Suprapubic skin (tissue), 4 donors: ENCODE results near the gene CCDC110. TPM values are rescaled to one million over a fixed set of nuclear protein-coding genes. Genes with fewer than 3 reads are reported as not detected.

Experiments
- DNase-seq, 2 donors: peaks; one replicate each; pipeline ENCODE4 v3.0.0-alpha.2; 2019; ENCODE audit warnings: low spot score in 2 of 2
- H3K27ac ChIP-seq: fragments of 200-600 bp; sonication (generic); one replicate; pipeline ENCODE4 v1.5.1; 2019
- H3K27me3 ChIP-seq: fragments of 200-600 bp; sonication (generic); one replicate; pipeline ENCODE4 v1.5.1; 2019
- H3K36me3 ChIP-seq: fragments of 200-600 bp; sonication (generic); one replicate; pipeline ENCODE4 v1.5.1; 2019
- H3K4me1 ChIP-seq: fragments of 200-600 bp; sonication (generic); one replicate; pipeline ENCODE4 v1.5.1; 2019
- H3K4me3 ChIP-seq: fragments of 200-600 bp; sonication (generic); one replicate; pipeline ENCODE4 v1.5.1; 2019; ENCODE audit warnings: mild to moderate bottlenecking
- H3K9me3 ChIP-seq: fragments of 200-600 bp; sonication (generic); one replicate; pipeline ENCODE4 v1.5.1; 2019
- CTCF ChIP-seq, 2 donors: fragments of 200-600 bp in 1 of 2; fragments of 450-650 bp in 1 of 2; sonication (generic) in 1 of 2; IDR thresholded peaks; one replicate each; pipeline ENCODE4 v1.5.1; 2016 to 2019; ENCODE audit warnings: antibody characterized with exemption in 2 of 2, mild to moderate bottlenecking in 1 of 2, moderate library complexity in 1 of 2
- EP300 ChIP-seq: sonication (generic); formaldehyde crosslinking; IDR thresholded peaks from one replicate; pipeline ENCODE4 v1.6.1; 2017; ENCODE audit warnings: antibody characterized with exemption
- POLR2A ChIP-seq, 2 donors: fragments of 450-650 bp; IDR thresholded peaks; one replicate each; pipeline ENCODE4 v1.6.1; 2017; ENCODE audit warnings: antibody characterized with exemption in 2 of 2, mild to moderate bottlenecking in 2 of 2, moderate library complexity in 2 of 2
- POLR2AphosphoS5 ChIP-seq, 3 donors: sonication (generic); formaldehyde crosslinking; IDR thresholded peaks; one replicate each; pipeline ENCODE4 v1.6.1; 2017; ENCODE audit warnings: antibody characterized with exemption in 3 of 3
- WGBS: methylation state at CpG from one replicate; pipeline ENCODE4 v1.1.5; 2018; 5-methylcytosine and 5-hydroxymethylcytosine counted together
- total RNA-seq, 4 donors: library from RNA; depleted of rRNA; stranded (reverse); fragments of >200 nt; gene quantifications; one replicate each; pipeline ENCODE4 v1.1.0, GENCODE V29; 2016

The CCDC110 gene
- total RNA-seq = 1 to 10 TPM in 1 of 4 donors, under 1 TPM in 2, not detected in 1; 0.60 to 1.5 (median 0.97) TPM

DNA sequence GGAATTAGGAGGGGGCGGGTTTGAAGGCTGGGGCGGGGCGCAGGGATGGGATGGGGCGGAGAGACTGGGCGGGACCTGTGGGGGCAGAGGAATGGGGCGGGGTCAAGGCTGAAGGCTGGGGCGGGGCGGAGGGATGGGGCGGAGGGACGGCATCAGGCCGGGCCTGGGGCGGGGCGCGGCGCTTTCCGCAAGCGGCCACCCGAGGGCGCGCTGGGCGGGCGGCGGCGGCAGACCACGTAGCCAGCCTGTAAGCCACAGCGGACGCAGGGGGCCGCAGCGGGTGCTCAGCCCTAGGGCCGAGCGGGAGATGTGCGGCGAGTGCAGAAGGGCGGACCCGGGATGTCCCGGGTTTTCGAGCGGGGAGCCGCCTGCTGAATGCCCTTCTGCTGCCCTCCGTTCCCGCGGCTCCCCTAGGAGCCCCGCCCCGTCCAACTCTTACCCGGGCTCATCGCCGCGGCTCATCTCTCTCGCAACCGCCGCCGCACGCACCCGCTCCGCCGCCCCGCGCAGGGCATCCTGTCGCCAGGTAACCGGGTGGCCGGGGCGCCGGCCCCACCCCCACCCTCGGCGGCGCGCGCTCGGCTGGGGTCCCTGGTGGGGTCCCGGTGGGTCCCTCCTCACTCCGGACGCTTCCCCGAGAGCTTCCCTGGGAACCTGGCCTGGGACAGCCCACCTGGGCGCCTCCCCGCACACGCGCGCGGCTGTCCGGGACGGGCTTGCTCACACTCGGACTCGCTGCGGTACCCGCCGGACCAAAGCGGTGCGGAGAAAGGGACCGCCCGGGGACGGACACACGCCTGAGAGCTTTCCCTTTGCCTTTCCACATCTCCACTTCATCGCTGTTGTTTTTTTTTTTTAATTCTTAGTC lies at the start of gene CCDC110:
Gene CCDC110, minus strand, starts transcription at position 499 of the 868 bp plus-strand sequence. Its CDS starts 50 bp downstream, at position 449.
- H3K4me1 ChIP-seq = peaks cover 16% of the 10 kb centered on the region
- H3K27me3 ChIP-seq = no peaks in the 10 kb centered on the region
- H3K27ac ChIP-seq = peak within 1 kb of the TSS; percentile 54
- no peaks in the 10 kb centered on the region for H3K36me3 ChIP-seq
- H3K9me3 ChIP-seq = no peaks in the 10 kb centered on the region
- DNase-seq = peak; percentile 98 to 99
- peak within 1 kb of the TSS; percentile 94 for H3K4me3 ChIP-seq
- 0% methylated on average over 40 of the region's 93 CpGs for WGBS
- TF ChIP-seq CTCF (IDR thresholded peaks at IDR 0.05) (peak; percentile 21 to 94), POLR2AphosphoS5 (IDR thresholded peaks at IDR 0.05) (no peak), EP300 (no peak), POLR2A (IDR thresholded peaks at IDR 0.05) (no peak)

DNA sequence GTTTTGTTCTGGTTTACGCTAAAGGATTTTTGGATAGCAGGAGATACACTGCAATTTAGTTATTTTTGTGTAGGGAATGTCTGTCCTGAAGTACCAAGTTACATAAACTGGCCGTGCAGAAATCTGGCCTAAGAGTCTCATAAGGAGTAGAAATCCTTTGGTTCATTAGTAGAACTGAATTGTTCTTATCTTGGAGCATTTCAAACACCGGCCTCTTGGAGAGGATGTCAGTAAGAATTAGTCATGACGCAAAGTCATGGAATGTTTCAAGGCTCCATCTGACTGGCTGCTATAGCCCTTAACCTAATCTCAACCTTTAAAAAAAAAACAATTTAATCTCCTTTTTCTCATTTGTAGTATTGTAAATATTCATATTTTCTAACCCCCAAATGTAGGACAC lies 48.6 kb upstream of the CCDC110 start:
- Histone ChIP-seq H3K4me3 (no peak overlapping the region), H3K27ac (no peak overlapping the region), H3K27me3 (no peaks in the 10 kb centered on the region), H3K4me1 (no peaks in the 10 kb centered on the region), H3K36me3 (no peaks in the 10 kb centered on the region), H3K9me3 (no peaks in the 10 kb centered on the region)
- DNase-seq = no peak
- WGBS = 92% methylated on average over 4 of the region's 4 CpGs
- no peak for TF ChIP-seq CTCF (IDR thresholded peaks at IDR 0.05)
- TF ChIP-seq POLR2A (IDR thresholded peaks at IDR 0.05) = no peak
- no peak for TF ChIP-seq POLR2AphosphoS5 (IDR thresholded peaks at IDR 0.05)
- no peak for TF ChIP-seq EP300

GRCh38 chr4:185518494-185518893 lies 47.0 kb upstream of the CCDC110 start:
- no peak for TF ChIP-seq POLR2AphosphoS5 (IDR thresholded peaks at IDR 0.05)
- no peak for TF ChIP-seq CTCF (IDR thresholded peaks at IDR 0.05)
- TF ChIP-seq POLR2A (IDR thresholded peaks at IDR 0.05) = no peak
- TF ChIP-seq EP300 = no peak
- no peaks in the 10 kb centered on the region for H3K36me3 ChIP-seq
- WGBS = 49% methylated on average over 1 of the region's 1 CpG
- no peak overlapping the region for H3K27ac ChIP-seq
- no peaks in the 10 kb centered on the region for H3K27me3 ChIP-seq
- no peaks in the 10 kb centered on the region for H3K4me1 ChIP-seq
- H3K4me3 ChIP-seq = no peak overlapping the region
- H3K9me3 ChIP-seq = no peaks in the 10 kb centered on the region
- DNase-seq = no peak

GRCh38 chr4:185518069-185518468 lies 46.5 kb upstream of the CCDC110 start:
- Histone ChIP-seq H3K27me3 (no peaks in the 10 kb centered on the region), H3K9me3 (no peaks in the 10 kb centered on the region), H3K4me1 (no peaks in the 10 kb centered on the region), H3K27ac (no peak overlapping the region), H3K36me3 (no peaks in the 10 kb centered on the region), H3K4me3 (no peak overlapping the region)
- DNase-seq = no peak
- no peak for TF ChIP-seq EP300
- TF ChIP-seq CTCF (IDR thresholded peaks at IDR 0.05) = no peak
- TF ChIP-seq POLR2A (IDR thresholded peaks at IDR 0.05) = no peak
- TF ChIP-seq POLR2AphosphoS5 (IDR thresholded peaks at IDR 0.05) = no peak

GRCh38 chr4:185515248-185515647 lies 43.7 kb upstream of the CCDC110 start:
- Histone ChIP-seq H3K4me3 (no peak overlapping the region), H3K9me3 (no peaks in the 10 kb centered on the region), H3K27me3 (no peaks in the 10 kb centered on the region), H3K27ac (no peak overlapping the region), H3K36me3 (no peaks in the 10 kb centered on the region), H3K4me1 (peaks cover 4% of the 10 kb centered on the region)
- TF ChIP-seq POLR2AphosphoS5 (IDR thresholded peaks at IDR 0.05) = no peak
- WGBS = 86% methylated on average over 4 of the region's 4 CpGs
- DNase-seq = no peak
